Stimulated activated naive CD8-positive, alpha-beta T cell treated with anti-CD3 and anti-CD28 coated beads, Interleukin-15, amount 100 ng/mL, for 72 hours (primary cell): ENCODE measurements around the gene FSHB.
"Not testable (repeated sequence)": the region's sequence is repeated elsewhere in the genome, so short reads cannot be mapped to it uniquely, and the experiment has no call there.

Source experiments
- ATAC-seq: fragments of 150-1000 bp; cut with Tn5 transposase; 2 replicates; pipeline ENCODE4 v1.10.0; 2021; ENCODE audit warnings: mild to moderate bottlenecking, moderate library complexity
- DNase-seq, 2 donors: peaks; one replicate each; pipeline ENCODE4 v3.0.0; 2021 to 2022
- H3K27ac Mint-ChIP-seq, 2 donors: one replicate each; pipeline ENCODE4 v1.8.0; 2022; ENCODE audit warnings: mild to moderate bottlenecking in 2 of 2, mixed read lengths in 2 of 2, moderate library complexity in 2 of 2
- H3K27me3 Mint-ChIP-seq: one replicate; pipeline ENCODE4 v1.8.0; 2022; ENCODE audit warnings: mixed read lengths
- H3K4me1 Mint-ChIP-seq: one replicate; pipeline ENCODE4 v1.8.0; 2022; ENCODE audit warnings: mild to moderate bottlenecking, mixed read lengths
- H3K4me3 Mint-ChIP-seq, 2 donors: one replicate each; pipeline ENCODE4 v1.8.0; 2022; ENCODE audit warnings: mild to moderate bottlenecking in 2 of 2, mixed read lengths in 2 of 2, moderate library complexity in 1 of 2
- H3K9me3 Mint-ChIP-seq, 2 donors: one replicate each; pipeline ENCODE4 v1.8.0; 2022; ENCODE audit warnings: mixed read lengths in 2 of 2

The FSHB gene

DNA sequence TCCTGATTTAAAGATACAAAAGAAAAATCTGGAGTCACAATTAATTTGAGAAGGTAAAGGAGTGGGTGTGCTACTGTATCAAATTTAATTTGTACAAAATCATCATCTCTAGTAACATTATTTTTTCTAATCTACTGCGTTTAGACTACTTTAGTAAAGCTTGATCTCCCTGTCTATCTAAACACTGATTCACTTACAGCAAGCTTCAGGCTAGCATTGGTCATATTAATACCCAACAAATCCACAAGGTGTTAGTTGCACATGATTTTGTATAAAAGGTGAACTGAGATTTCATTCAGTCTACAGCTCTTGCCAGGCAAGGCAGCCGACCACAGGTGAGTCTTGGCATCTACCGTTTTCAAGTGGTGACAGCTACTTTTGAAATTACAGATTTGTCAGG lies at the start of gene FSHB:
Gene FSHB, plus strand, starts transcription at position 301 of the 400 bp plus-strand sequence. CDS start 889 bp downstream, outside the sequence.
- no peak for ATAC-seq
- Mint-ChIP-seq H3K4me3 (no peak within 1 kb of the TSS), H3K27ac (no peak within 1 kb of the TSS), H3K27me3 (peaks cover 13% of the 10 kb centered on the region), H3K4me1 (no peaks in the 10 kb centered on the region), H3K9me3 (peaks cover 8 to 11% of the 10 kb centered on the region in 2 donors)
- DNase-seq, result no peak

DNA sequence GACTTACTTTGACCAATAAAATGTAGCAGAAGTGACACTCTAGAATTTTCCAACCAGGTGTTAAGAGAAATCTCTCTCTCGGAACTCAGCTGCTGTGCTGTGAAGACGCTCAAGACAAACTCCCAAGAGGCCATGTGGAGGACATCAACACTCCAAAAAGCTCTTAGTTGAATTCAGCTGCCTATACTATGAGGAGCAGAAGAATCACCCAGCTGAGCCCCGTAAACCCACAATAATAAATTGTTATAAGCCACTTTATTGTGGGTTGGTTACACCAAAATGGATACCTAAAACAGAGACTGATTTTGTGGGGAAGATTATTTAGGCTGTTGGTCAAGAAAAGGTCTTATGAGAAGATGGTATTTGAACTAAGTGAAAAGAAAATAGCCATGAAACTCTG lies 44.1 kb upstream of the FSHB start:
- Mint-ChIP-seq H3K4me1 (no peaks in the 10 kb centered on the region), H3K9me3 (peaks cover 6 to 7% of the 10 kb centered on the region in 2 donors), H3K27me3 (no peaks in the 10 kb centered on the region), H3K4me3 (no peak overlapping the region), H3K27ac (no peak overlapping the region)
- ATAC-seq (no peak), DNase-seq (no peak)

DNA sequence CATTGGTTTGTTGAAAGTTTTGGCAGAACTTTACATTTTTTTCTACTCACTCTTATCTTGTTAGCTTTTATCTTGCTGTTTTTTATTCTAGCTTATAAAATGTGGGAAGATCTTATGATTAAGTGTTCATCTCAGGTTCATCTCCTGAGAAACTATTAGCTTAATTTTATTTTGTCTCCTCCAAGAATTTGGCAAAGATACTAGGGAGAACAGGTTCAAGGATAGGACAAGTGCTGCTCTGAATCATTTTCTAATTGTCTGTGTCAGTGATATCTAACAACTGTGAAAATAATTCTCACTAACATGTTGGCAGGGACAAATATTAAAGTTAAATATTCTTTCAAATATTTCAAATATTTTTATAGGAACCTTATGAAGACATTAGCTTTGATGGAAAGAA lies 38.2 kb upstream of the FSHB start:
- no peak for DNase-seq

DNA sequence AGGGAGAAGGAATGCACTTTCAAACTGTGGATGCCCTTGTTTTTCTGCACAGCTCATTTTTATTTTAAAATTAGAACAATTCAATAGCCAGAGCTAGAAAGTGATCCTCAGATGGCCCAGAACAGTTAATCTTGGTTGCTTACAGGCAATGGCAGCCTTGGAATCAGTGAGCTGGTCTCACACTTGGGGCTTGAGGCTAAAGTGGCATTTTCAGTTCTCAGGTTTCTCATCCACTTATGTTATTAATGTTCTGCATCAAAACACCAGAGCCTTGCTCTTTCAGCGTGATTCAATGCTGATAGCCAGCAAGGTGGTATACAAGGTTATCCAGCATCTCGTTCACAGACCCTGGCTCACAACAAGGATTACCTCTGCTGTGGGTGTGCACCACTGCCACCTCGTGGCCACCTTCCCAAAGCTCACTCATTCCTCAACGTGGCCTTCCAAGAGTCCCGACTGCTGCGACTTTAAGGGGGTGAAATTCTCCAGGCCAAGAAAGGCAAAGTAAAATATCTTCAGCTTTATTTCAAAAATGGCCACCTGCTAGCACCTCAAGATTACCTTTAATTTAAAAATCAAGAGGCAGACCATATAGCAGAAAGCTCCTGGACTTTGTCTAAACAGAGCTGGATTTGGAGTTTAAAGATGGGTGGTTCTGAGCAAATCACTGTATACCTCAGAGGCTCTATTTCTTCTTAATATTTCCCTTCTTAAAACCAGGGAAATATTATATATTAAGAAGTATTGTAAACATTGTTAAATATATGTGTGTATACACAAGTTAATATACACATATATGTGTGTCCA lies 34.2 kb upstream of the FSHB start:
- H3K4me3 Mint-ChIP-seq, result no peak overlapping the region
- no peaks in the 10 kb centered on the region for H3K4me1 Mint-ChIP-seq
- no peaks in the 10 kb centered on the region for H3K27me3 Mint-ChIP-seq
- DNase-seq (peak; percentile 28 to 32), ATAC-seq (peak; percentile 76)
- H3K9me3 Mint-ChIP-seq, result no peaks in the 10 kb centered on the region
- no peak overlapping the region for H3K27ac Mint-ChIP-seq

More for the DNA sequence above, 38.2 kb upstream of the FSHB start:
- Mint-ChIP-seq H3K27me3 (no peaks in the 10 kb centered on the region), H3K4me1 (no peaks in the 10 kb centered on the region), H3K27ac (no peak overlapping the region), H3K4me3 (no peak overlapping the region), H3K9me3 (no peaks in the 10 kb centered on the region)
- ATAC-seq, result no peak

DNA sequence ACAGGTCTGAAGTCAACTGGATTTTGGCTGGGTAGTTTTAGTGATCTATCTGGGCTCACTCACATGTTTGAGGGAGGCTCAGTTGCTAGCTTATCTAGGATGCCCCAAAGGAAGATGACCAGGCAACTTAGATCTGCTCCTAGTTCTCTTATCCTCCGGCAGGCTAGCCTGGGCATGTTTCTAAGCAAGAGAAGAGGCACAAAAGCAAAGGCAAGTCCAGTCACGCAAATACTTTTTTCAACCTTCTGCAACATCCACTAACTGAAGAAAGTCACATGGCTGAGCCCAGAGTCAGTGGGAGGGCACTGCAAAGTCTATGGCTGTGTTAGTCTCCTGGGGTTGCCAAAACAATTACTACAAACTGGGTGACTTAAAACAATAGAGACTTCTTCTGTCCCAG lies 32.9 kb upstream of the FSHB start:
- no peak for DNase-seq
- no peak for ATAC-seq
- no peak overlapping the region for H3K27ac Mint-ChIP-seq
- H3K9me3 Mint-ChIP-seq, result no peaks in the 10 kb centered on the region
- no peaks in the 10 kb centered on the region for H3K4me1 Mint-ChIP-seq
- H3K4me3 Mint-ChIP-seq, result no peak overlapping the region
- no peaks in the 10 kb centered on the region for H3K27me3 Mint-ChIP-seq

DNA sequence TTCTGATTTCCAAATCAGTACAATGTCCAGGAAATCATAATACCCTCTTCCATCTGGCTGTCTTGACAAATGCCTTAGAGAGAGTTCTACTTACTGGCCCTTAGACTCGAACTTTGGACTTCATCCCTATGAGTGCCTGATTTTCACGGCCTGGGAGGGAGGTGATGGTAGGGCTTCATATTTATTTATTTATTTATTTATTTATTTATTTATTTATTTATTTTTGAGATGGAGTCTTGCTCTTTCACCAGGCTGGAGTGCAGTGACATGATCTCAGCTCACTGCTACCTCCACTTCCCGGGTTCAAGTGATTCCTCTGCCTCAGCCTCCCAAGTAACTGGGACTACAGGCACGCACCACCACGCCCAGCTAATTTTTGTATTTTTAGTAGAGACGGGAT lies 27.8 kb upstream of the FSHB start:
- H3K27ac Mint-ChIP-seq, H3K4me1 Mint-ChIP-seq, ATAC-seq: not testable (repeated sequence)

DNA sequence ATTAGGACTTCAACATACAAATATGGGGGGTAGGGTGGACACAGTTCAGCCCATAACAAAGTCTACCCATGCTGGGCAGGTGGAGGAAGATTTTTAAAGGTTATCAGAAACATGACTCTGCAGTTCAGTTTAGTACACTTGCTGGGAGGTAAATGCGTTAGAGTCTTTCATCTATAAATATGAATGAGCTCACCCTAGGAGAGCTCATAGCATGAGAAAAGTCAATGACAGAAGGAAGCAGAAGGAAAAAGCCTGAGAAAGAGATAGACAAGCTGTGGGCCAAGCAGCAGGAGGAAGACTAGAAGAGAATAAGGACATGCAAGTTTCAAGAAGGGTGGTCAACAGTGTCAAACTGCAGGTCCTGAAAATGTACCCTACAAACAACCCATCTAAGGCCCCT lies 27.0 kb upstream of the FSHB start:
- Mint-ChIP-seq H3K9me3 (no peaks in the 10 kb centered on the region), H3K27me3 (peaks cover 8% of the 10 kb centered on the region), H3K4me1 (no peaks in the 10 kb centered on the region), H3K4me3 (no peak overlapping the region), H3K27ac (no peak overlapping the region)
- ATAC-seq (no peak), DNase-seq (no peak)

More for the DNA sequence above, 27.8 kb upstream of the FSHB start:
- not testable (repeated sequence) for DNase-seq, H3K27me3 Mint-ChIP-seq, H3K9me3 Mint-ChIP-seq, H3K4me3 Mint-ChIP-seq

DNA sequence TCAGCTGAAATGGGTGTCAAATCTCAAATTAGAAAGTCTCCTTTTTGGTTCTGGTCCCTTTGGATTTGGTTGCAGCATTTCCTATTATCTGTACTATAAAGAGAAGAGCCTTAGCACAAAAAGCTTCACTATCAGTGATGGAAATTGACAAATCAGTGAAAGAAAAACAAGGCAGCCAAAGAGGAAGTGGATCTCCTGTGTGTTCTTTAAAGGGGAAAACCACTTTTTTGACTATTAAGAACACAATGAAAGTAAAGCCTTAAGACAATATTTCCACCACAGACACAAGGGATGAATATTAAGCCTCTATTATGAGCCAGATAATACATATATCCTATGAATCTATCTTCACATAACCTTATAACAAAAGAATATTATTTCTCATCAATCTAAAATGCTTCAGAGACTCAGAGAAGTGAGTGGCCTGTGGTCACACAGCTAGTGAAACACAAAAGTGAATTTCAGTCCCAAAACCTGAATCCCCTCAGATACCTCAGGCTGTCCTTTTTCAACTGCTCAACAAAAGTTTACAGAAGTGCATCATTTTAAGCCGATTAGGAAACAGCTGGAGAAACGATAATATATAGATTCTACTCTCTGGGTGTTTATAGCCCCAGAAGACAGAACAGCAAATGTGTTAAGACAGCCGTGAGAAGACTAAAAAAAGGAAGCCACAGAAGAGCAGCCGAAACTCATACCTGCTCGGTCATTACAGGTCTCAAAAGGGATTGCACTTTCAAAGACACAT lies 24.4 kb upstream of the FSHB start:
- DNase-seq (no peak), ATAC-seq (no peak)
- Mint-ChIP-seq H3K27ac (no peak overlapping the region), H3K4me1 (no peaks in the 10 kb centered on the region), H3K4me3 (no peak overlapping the region), H3K9me3 (no peaks in the 10 kb centered on the region), H3K27me3 (peaks cover 8% of the 10 kb centered on the region)

DNA sequence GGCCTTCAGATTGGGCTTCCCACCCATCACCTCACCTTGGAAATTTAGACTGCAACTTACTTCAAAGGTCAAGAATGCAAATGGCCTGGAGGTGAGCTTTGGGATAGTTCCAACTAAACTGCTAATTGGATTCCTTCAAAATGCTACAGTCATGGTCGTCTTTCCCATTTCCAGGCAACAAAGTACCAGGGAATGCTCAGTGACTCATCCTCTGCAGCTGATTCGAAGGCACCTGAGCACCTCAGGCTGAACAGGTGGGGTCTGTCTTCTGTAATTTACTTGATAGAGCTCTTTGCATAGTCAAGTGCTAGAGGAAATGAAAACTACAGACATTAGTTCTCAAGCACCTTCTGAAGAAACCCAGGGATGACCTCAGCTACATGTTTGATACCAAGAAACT lies 20.5 kb upstream of the FSHB start:
- H3K27me3 Mint-ChIP-seq, result peaks cover 8% of the 10 kb centered on the region
- DNase-seq (no peak), ATAC-seq (no peak)
- H3K4me1 Mint-ChIP-seq, result no peaks in the 10 kb centered on the region
- no peaks in the 10 kb centered on the region for H3K9me3 Mint-ChIP-seq
- no peak overlapping the region for H3K27ac Mint-ChIP-seq
- no peak overlapping the region for H3K4me3 Mint-ChIP-seq

DNA sequence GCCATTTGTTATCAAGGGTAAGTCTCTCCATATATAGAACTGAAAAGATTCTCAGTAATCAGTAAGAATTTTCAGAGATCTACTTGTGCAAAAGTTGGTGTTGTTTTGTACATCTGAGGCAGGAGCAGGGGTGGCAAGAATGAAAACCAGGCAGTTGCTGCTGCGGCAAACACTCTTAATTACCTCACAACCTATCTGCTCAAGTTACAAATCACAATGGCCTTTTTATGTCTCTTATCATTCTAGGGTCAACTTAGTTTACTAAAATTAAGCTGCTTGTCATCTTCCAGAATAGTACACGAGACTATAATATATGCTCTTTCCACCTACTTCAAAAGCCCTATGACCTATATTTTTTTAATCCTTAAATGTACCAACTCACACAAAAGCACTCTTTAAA lies 14.3 kb upstream of the FSHB start:
- Mint-ChIP-seq H3K4me3 (no peak overlapping the region), H3K9me3 (no peaks in the 10 kb centered on the region), H3K4me1 (no peaks in the 10 kb centered on the region), H3K27ac (no peak overlapping the region), H3K27me3 (no peaks in the 10 kb centered on the region)
- no peak for DNase-seq
- no peak for ATAC-seq

DNA sequence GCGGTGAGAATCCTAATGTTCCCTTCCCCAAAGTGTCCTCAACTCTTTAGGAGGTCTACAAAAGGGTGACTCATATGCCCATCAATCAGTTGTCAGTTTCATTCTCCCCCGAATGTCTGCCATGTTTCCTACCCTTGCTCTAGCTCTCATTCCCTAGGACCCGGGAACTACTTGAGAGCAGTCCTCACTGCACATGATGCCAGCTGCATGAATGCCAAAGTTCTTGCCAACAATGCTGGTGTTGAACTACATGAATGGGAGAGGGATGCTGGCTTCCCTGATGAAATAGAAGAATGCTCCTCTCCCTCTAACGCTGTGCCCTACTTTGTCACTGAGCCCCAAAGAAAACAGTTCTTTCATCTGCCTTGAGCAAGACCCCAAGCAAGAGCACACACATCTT lies 12.5 kb upstream of the FSHB start:
- Mint-ChIP-seq H3K4me1 (no peaks in the 10 kb centered on the region), H3K4me3 (no peak overlapping the region), H3K27me3 (no peaks in the 10 kb centered on the region), H3K27ac (peak overlapping the region in 1 of 2 donors; percentile 65), H3K9me3 (no peaks in the 10 kb centered on the region)
- ATAC-seq, result no peak
- DNase-seq, result no peak

DNA sequence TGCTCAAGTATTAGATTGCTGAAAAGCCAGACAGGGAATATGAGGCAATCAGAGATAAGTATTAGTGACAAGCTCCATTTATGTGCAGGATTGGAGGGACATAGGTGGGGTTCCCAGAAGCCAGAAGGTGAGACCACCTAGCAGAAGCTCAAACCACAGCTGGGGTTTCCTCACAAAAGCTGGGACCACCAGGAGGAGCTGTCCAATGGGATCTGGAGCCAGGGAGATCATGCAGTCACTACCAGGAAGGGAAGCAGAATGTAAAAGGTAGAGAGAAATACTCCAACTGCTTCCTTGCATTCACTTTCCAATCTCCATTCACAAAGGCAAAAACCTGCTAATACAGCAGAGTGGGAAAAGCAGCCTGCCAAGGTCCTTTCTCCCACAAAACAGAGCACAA lies 5.2 kb upstream of the FSHB start:
- DNase-seq, result no peak
- H3K27me3 Mint-ChIP-seq, result peaks cover 13% of the 10 kb centered on the region
- H3K4me3 Mint-ChIP-seq, result no peak overlapping the region
- H3K4me1 Mint-ChIP-seq, result no peaks in the 10 kb centered on the region
- peaks cover 8 to 11% of the 10 kb centered on the region in 2 donors for H3K9me3 Mint-ChIP-seq
- H3K27ac Mint-ChIP-seq, result no peak overlapping the region
- ATAC-seq, result no peak

DNA sequence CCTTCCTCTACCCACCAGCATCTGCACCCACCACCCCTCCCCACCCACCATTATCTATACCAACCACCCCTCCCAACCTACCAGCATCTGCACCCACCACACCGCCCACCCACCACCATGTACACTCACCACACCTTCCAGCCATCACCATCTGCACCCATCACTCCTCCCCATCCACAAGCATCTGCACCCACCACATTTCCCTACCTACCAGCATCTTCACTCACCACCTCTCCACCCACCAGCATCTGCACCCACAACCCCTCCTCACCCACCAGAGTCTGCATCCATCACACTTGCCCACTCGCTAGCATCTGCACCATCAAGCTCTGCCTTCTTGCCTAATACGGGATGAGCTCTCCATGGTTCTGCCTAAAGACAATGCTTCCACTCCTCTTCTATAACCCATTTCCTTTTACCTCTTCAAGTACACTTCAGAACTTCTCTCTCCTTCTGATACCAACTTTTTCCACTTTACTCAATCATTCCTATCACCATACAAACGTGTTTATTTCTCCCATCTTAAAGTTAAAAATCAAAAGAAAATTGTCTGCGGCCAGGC lies 2.4 kb upstream of the FSHB start:
- Mint-ChIP-seq H3K9me3 (peaks cover 8 to 11% of the 10 kb centered on the region in 2 donors), H3K27me3 (peaks cover 13% of the 10 kb centered on the region), H3K4me1 (no peaks in the 10 kb centered on the region), H3K4me3 (no peak overlapping the region), H3K27ac (no peak overlapping the region)
- DNase-seq (no peak), ATAC-seq (peak; percentile 33)

DNA sequence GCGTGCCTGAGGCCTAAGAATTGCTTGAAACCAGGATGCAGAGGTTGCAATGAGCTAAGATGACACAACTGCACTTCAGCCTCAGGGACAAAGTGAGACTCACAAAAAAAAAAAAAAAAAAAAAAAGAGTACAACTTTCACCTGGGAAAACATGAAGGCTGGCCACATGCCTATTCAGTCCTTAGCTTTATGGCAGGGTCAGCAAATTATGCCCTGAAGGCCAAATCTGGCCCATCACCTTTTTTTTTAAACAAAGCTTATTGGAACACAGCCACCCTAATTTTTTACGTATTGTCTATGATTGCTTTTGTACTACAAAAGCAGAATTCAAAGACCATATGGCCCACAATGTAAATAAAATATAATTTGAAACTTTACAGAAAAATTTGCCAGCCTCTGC lies 8.2 kb downstream of the FSHB start:
- H3K27me3 Mint-ChIP-seq, result peaks cover 11% of the 10 kb centered on the region
- ATAC-seq (no peak), DNase-seq (no peak)
- no peaks in the 10 kb centered on the region for H3K4me1 Mint-ChIP-seq
- H3K27ac Mint-ChIP-seq, result no peak overlapping the region
- no peak overlapping the region for H3K4me3 Mint-ChIP-seq
- H3K9me3 Mint-ChIP-seq, result no peaks in the 10 kb centered on the region

DNA sequence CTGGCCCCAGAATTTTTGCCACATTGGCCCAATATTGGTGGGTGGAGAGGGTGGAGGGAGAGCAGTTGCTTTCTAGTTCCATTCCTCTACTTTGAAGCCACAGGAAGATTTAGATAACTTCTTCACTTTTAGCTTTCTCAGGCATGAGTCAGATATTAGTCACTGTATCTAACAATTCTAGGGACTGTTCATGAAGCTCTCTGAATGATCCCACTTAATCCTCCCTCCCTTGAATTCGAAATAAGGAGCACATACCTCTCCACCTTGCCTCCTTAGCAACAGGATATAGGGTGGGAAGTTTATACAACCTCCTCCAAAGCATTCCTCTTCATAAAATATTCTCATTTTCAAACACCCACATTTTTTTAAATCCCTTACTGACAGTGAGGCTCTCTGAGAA lies 13.5 kb downstream of the FSHB start:
- ATAC-seq (no peak), DNase-seq (no peak)
- H3K9me3 Mint-ChIP-seq, result no peaks in the 10 kb centered on the region
- peaks cover 22% of the 10 kb centered on the region for H3K27me3 Mint-ChIP-seq
- H3K4me3 Mint-ChIP-seq, result no peak overlapping the region
- peak overlapping the region in 1 of 2 donors; percentile 4 for H3K27ac Mint-ChIP-seq
- H3K4me1 Mint-ChIP-seq, result no peaks in the 10 kb centered on the region

DNA sequence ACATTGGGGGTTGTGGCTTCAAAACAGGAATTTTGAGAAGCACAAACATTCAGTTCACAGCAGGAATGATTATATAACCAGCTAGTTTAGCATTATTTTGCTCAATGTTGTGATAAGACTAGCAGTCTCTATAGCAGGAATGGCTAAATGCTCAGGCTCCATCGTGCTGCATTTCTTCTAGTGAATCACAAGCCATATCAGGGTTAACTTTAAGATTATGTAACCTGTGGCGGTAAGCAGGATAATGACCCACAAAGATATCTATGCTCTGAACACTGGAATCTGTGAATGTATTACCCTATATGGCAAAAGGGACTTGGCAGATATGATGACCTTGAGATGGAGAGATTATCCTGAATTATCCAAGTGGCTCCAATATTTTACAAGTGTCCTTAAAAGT lies 14.8 kb downstream of the FSHB start:
- Mint-ChIP-seq H3K27me3 (peaks cover 11% of the 10 kb centered on the region), H3K9me3 (no peaks in the 10 kb centered on the region), H3K27ac (no peak overlapping the region), H3K4me3 (no peak overlapping the region), H3K4me1 (no peaks in the 10 kb centered on the region)
- ATAC-seq (no peak), DNase-seq (no peak)
